GM21737 (cell line): ENCODE data around the gene MROH7.

Experiments
- ATAC-seq: cut with Tn5 transposase; IDR thresholded peaks from one replicate; pipeline ENCODE4 v1.9.1; 2021; ENCODE audit warnings: mild to moderate bottlenecking, moderate library complexity; ENCODE audit not compliant: unreplicated experiment

MROH7 gene

GRCh38 chr1:54695221-54695620 is 53.6 kb downstream of the MROH7 start:
- no peak for ATAC-seq

GRCh38 chr1:54695764-54696163 is 54.2 kb downstream of the MROH7 start:
- no peak for ATAC-seq

GRCh38 chr1:54696262-54696661 is 54.7 kb downstream of the MROH7 start:
- no peak for ATAC-seq

GRCh38 chr1:54697896-54698295 is 56.3 kb downstream of the MROH7 start:
- ATAC-seq: no peak

- no peak for ATAC-seq
Measured at GRCh38 chr1:54698346-54698745, 56.8 kb downstream of the MROH7 start.

GRCh38 chr1:54699936-54700525 is 58.4 kb downstream of the MROH7 start:
- no peak for ATAC-seq

- no peak for ATAC-seq
Measured at GRCh38 chr1:54701066-54701465, 59.5 kb downstream of the MROH7 start.

- ATAC-seq: no peak
Measured at GRCh38 chr1:54701996-54702395, 60.4 kb downstream of the MROH7 start.

- no peak for ATAC-seq
Measured at GRCh38 chr1:54703471-54703870, 61.9 kb downstream of the MROH7 start.

- no peak for ATAC-seq
Measured at GRCh38 chr1:54705153-54705552, 63.6 kb downstream of the MROH7 start.

GRCh38 chr1:54706419-54706818 is 64.8 kb downstream of the MROH7 start:
- no peak for ATAC-seq

- no peak for ATAC-seq
Measured at GRCh38 chr1:54708385-54708784, 66.8 kb downstream of the MROH7 start.

- ATAC-seq: no peak
Measured at GRCh38 chr1:54709547-54710292, 68.1 kb downstream of the MROH7 start.

- no peak for ATAC-seq
Measured at GRCh38 chr1:54710434-54710833, 68.8 kb downstream of the MROH7 start.

GRCh38 chr1:54710841-54711240 is 69.3 kb downstream of the MROH7 start:
- ATAC-seq: no peak

GRCh38 chr1:54711536-54711935 is 70.0 kb downstream of the MROH7 start:
- ATAC-seq: no peak

- no peak for ATAC-seq
Measured at GRCh38 chr1:54714881-54715492, 73.4 kb downstream of the MROH7 start.

- peak; percentile 96 for ATAC-seq
Measured at GRCh38 chr1:54715493-54716298, 74.1 kb downstream of the MROH7 start, which contains the start of gene TTC4. TTC4 (plus strand) TSS chr1:54715861; CDS start chr1:54715909, 48 bp downstream.

GRCh38 chr1:54716299-54717047 is 74.9 kb downstream of the MROH7 start:
- no peak for ATAC-seq

GRCh38 chr1:54721719-54722118 is 80.1 kb downstream of the MROH7 start:
- ATAC-seq: no peak

- no peak for ATAC-seq
Measured at GRCh38 chr1:54723985-54724384, 82.4 kb downstream of the MROH7 start.
